ENCODE data around the gene EFHC2. TPM values are rescaled to one million over a fixed set of nuclear protein-coding genes. Genes with fewer than 3 reads are reported as not detected.

EFHC2 gene
- total and polyA plus RNA-seq, 10 of the 15 experiments (the other 5 are each of a cell fraction or from before 2014, with no cell fraction given): 0.56 TPM; not detected in 9

GRCh38 chrX:44224760-44225159 is 118.7 kb downstream of the EFHC2 start (continued):
- TF ChIP-seq NKRF (conservative IDR thresholded peaks at IDR 0.05): no peak

- no peak overlapping the region for H3K9ac ChIP-seq (ENCODE audit: control insufficient read depth, insufficient read depth, low read length)
- no peak for ATAC-seq
- H3K9me3 ChIP-seq (replicated peaks; ENCODE audit: control insufficient read depth, insufficient read depth, low read length): no peaks in the 10 kb centered on the region
- no peaks in the 10 kb centered on the region for H3K79me2 ChIP-seq (ENCODE audit: control insufficient read depth, insufficient read depth, low read length)
- H3K4me1 ChIP-seq (ENCODE audit: control insufficient read depth, insufficient read depth, low read length): no peaks in the 10 kb centered on the region
- 3% methylated on average over 2 of the region's 2 CpGs for WGBS (ENCODE audit: insufficient coverage, insufficient replicate concordance, low lambda C conversion rate, missing lambda C conversion rate)
- in situ Hi-C loops (cut with MboI) (no loop called here), intact Hi-C loops (cut with micrococcal nuclease; ENCODE audit: unreplicated experiment) (no loop called here)
- no peaks in the 10 kb centered on the region for H4K20me1 ChIP-seq (ENCODE audit: control insufficient read depth, insufficient read depth)
- no peak for DNase-seq (ENCODE audit: low read depth, low spot score)
- TF ChIP-seq MYC (IDR thresholded peaks at IDR 0.05; ENCODE audit: insufficient read depth, insufficient read length, insufficient replicate concordance, low read length, severe bottlenecking) (no peak), MEF2A (IDR thresholded peaks at IDR 0.05; ENCODE audit: insufficient read depth, low read depth, low read length) (no peak), CBX3 (IDR thresholded peaks at IDR 0.05; ENCODE audit: borderline replicate concordance, low read depth) (no peak), CHD1 (IDR thresholded peaks at IDR 0.05; ENCODE audit: low read depth, low read length) (no peak)
- no peak overlapping the region for H3K4me3 ChIP-seq
- ChIA-PET CTCF (no interaction called here), SMC1A (ENCODE audit: uncharacterized antibody, unreplicated experiment) (no interaction called here), POLR2A (no interaction called here), RAD21 (ENCODE audit: unreplicated experiment) (interaction anchor here (0.8 kb wide), 1 partner anchor 262 kb away, joined by 3 read pairs; no protein-coding TSS in a partner anchor)
- no peak overlapping the region for H3K4me2 ChIP-seq (ENCODE audit: control insufficient read depth, insufficient read depth)
- no TSS peak for BruUV-seq (replicated peaks)
- no peaks in the 10 kb centered on the region for H3K27me3 ChIP-seq (replicated peaks in 1 of 2; ENCODE audit: control insufficient read depth in 2 of 2, insufficient read depth in 2 of 2, low read length in 1 of 2)
- no peak overlapping the region for H3K27ac ChIP-seq (ENCODE audit: control insufficient read depth, insufficient read depth)
- no peaks in the 10 kb centered on the region for H3K36me3 ChIP-seq (ENCODE audit: control insufficient read depth in 2 of 2, insufficient read depth in 2 of 2, low read length in 1 of 2)
- H2AFZ ChIP-seq (ENCODE audit: control insufficient read depth, low read depth, low read length): no peak overlapping the region
- FAIRE-seq: no peak
These were observed 120.3 kb downstream of the EFHC2 start for GRCh38 chrX:44223150-44223549.

Measured in GM12878 (cell line).